Measurements from ENCODE around the gene TNFAIP8. TPM values are rescaled to one million over a fixed set of nuclear protein-coding genes. Genes with fewer than 3 reads are reported as not detected.
A peak's percentile ranks its signal among the peaks of the same experiment; 100 is the strongest.

TNFAIP8 gene
- total RNA-seq, 1 donor from 2014 or later = 34.4 TPM

DNA sequence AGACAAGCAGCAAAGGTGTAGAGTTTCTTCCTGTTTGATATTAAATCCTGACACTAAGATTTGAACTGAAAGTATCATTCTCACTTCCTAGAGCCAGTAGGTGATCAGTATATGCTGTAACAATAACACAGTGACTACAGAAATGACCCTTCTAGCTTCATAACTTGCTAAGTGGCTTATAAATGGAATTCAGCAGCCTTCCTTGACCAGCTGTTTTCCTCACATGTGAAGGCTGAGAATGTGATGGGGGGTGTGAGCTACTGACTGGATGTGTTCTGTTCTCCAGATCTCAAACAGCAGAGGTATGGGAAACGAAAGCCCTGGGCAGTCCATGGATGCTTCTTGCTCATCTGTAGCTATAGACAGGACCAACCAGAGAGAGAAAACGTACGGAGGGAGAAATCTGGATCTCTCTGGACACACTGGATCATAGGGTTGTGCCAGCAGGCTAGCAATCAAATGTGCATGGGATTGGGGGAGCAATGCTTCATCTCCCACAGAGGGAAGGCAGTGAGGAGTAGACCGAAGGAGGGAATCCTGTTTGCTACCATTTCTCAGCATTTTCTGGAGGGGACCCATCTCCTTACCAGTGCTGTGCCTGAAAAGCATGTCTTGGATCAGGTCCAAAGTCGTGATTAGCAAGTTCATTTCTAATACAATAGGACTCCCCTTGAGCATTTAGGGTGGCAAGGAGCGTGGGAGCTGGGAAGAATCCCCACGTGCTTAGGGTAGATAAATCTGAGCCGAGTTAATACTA lies 39.4 kb downstream of the TNFAIP8 start:
- Histone ChIP-seq H3K9me3 (no peaks in the 10 kb centered on the region), H3K4me3 (no peak overlapping the region), H3K36me3 (no peaks in the 10 kb centered on the region), H3K4me1 (peaks cover 57% of the 10 kb centered on the region), H3K27ac (no peak overlapping the region), H3K27me3 (no peaks in the 10 kb centered on the region)
- no peak for TF ChIP-seq POLR2AphosphoS5 (IDR thresholded peaks at IDR 0.05; ENCODE audit: insufficient read depth in 1 of 2, low read depth in 1 of 2)
- TF ChIP-seq POLR2A (IDR thresholded peaks at IDR 0.05) = no peak
- TF ChIP-seq, protein P1, sequence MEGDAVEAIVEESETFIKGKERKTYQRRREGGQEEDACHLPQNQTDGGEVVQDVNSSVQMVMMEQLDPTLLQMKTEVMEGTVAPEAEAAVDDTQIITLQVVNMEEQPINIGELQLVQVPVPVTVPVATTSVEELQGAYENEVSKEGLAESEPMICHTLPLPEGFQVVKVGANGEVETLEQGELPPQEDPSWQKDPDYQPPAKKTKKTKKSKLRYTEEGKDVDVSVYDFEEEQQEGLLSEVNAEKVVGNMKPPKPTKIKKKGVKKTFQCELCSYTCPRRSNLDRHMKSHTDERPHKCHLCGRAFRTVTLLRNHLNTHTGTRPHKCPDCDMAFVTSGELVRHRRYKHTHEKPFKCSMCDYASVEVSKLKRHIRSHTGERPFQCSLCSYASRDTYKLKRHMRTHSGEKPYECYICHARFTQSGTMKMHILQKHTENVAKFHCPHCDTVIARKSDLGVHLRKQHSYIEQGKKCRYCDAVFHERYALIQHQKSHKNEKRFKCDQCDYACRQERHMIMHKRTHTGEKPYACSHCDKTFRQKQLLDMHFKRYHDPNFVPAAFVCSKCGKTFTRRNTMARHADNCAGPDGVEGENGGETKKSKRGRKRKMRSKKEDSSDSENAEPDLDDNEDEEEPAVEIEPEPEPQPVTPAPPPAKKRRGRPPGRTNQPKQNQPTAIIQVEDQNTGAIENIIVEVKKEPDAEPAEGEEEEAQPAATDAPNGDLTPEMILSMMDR (IDR thresholded peaks at IDR 0.05) = no peak
- no peak for DNase-seq (ENCODE audit: extremely low spot score in 2 of 2)
- intact Hi-C loops (cut with DNase I) = no loop called here

DNA sequence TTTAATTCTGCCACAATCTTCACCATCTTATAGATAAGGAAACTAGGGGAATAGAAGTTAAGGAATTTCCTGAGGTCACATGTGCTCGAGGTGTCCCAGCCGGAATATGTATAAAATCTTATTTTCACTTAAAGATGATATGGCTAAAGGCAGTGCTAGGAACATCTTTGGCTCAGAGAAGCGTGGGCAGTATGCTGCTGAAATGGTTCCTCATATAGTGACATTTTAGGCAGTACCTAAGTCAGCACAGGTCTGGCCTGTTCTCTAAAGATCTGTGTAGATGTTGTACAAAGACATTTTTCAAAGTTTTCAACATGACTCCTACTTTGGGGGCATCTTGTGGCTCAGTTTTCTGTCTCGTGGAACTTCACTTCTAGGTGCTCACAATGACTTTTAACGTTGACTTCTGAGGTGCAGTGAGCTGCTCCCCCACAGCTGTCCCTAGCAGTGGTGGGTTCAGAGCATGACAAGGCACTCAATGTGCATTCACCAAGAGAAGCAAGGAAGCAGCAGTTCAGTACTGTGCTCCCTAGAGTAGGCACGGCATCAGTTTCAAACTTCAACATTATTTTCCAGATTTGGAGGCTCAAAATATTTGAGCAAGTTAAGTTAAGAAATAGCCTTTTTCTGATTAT lies 40.3 kb downstream of the TNFAIP8 start:
- Histone ChIP-seq H3K4me3 (no peak overlapping the region), H3K36me3 (no peaks in the 10 kb centered on the region), H3K27ac (no peak overlapping the region), H3K27me3 (no peaks in the 10 kb centered on the region), H3K4me1 (peaks cover 50% of the 10 kb centered on the region), H3K9me3 (no peaks in the 10 kb centered on the region)
- intact Hi-C loops (cut with DNase I) = no loop called here
- DNase-seq (ENCODE audit: extremely low spot score in 2 of 2) = no peak
- TF ChIP-seq, protein P1 (IDR thresholded peaks at IDR 0.05) = no peak
- TF ChIP-seq POLR2A (IDR thresholded peaks at IDR 0.05) (no peak), POLR2AphosphoS5 (IDR thresholded peaks at IDR 0.05; ENCODE audit: insufficient read depth in 1 of 2, low read depth in 1 of 2) (no peak)

DNA sequence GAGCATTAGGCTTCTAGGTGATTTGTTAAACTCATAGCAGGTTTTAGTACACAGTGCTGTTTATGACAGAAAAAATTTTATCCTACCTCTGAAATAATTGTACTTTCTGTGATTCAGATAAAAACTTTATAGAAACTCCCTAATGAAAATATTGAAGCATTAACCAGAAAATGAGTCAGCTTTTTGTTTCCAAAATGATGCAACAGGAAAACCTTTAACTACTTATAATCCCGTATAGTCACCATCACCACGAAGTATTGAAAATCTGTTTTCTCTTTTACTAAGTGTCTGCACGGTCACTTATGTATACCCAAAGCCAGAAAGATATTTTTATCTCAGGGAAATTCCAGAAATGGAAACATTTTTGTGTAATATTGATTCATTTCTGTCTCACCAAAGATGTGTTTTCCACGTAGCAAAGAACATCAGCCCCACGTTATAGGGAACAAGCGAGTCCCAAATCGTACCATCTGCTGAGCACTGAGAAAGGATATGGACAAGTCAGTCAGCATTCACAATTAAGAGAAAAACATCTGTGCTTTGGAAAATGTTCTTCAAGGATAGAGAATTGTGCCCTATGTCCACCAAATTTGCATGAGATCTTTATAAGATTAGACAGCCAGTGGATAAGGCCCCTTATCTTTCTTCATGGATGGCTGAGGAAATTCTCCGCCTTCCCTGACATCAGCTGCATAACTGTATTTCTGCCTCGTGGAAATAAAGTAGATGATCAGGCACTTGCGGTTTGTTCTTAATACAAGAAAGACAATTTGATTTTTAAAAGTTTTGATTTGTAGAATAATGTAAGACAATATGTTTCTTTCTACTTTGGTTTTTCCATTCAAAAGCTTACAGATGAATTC lies 41.9 kb downstream of the TNFAIP8 start:
- TF ChIP-seq, protein P1 (IDR thresholded peaks at IDR 0.05) = no peak
- TF ChIP-seq POLR2AphosphoS5 (IDR thresholded peaks at IDR 0.05; ENCODE audit: insufficient read depth in 1 of 2, low read depth in 1 of 2) = peak in 1 of 2 donors; percentile 46
- no peak for DNase-seq (ENCODE audit: extremely low spot score in 2 of 2)
- Histone ChIP-seq H3K27me3 (no peaks in the 10 kb centered on the region), H3K27ac (peak overlapping the region; percentile 36), H3K4me3 (no peak overlapping the region), H3K36me3 (no peaks in the 10 kb centered on the region), H3K4me1 (peaks cover 50% of the 10 kb centered on the region), H3K9me3 (no peaks in the 10 kb centered on the region)
- intact Hi-C loops (cut with DNase I) = no loop called here

DNA sequence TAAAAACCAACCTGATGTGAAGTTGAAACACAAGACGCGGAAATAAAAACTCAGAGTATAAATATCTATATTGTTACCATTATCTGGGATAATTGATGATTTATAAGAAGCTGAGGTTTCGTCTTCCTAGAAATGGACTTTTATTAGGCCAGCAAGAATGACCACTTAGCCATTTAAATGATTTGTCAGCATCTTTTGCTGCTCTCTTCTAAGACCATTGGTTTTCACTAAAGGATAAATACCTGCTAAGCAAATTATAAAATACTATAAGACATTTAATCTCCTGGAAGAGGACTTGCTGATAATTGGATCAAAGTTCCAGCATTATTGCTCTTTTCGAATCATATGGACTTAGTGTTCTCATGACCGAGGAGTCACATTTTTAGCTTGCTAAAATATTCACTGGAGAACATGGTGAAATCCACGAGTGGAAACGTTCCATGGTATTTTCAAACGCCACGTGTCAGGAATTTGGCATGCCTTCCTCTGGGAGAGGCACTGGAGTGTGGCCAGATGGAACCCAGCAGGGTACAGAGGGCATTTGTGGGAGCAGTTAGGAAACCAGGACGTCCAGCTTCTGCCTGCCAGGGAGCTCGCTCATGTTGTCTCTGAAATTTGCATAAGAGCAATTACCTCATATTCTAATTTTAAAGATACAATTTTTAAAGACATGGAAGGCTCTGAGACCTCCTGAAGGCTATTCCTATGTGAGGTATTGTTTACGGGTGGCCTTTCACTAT lies 43.1 kb downstream of the TNFAIP8 start:
- no peak for DNase-seq (ENCODE audit: extremely low spot score in 2 of 2)

DNA sequence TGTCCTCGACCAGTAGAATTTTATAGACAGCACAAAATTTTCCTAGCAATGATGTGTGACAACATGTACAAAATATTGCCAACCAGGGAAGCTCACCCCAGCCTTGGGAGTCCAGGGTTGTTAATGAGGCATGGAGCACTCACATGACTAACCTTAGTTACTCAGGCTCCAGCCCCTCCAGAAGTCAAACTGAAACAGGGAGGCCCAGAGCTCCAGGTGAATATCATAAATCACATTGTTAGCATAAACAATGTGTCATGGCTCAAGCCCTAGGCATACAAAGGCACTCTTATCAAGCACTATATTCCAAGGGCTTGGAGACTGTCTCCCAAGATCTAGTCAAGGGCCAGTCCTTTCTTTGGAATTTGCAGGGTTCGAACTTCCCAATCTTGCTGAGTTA lies 44.4 kb downstream of the TNFAIP8 start:
- Histone ChIP-seq H3K36me3 (no peaks in the 10 kb centered on the region), H3K4me1 (peaks cover 34% of the 10 kb centered on the region), H3K27ac (no peak overlapping the region), H3K4me3 (no peak overlapping the region), H3K9me3 (no peaks in the 10 kb centered on the region), H3K27me3 (no peaks in the 10 kb centered on the region)
- TF ChIP-seq, protein P1 (IDR thresholded peaks at IDR 0.05) = no peak
- TF ChIP-seq POLR2A (IDR thresholded peaks at IDR 0.05) (no peak), POLR2AphosphoS5 (IDR thresholded peaks at IDR 0.05; ENCODE audit: insufficient read depth in 1 of 2, low read depth in 1 of 2) (no peak)
- DNase-seq (ENCODE audit: extremely low spot score in 2 of 2) = no peak
- intact Hi-C loops (cut with DNase I) = no loop called here

More for the DNA sequence above, 43.1 kb downstream of the TNFAIP8 start:
- peaks cover 43% of the 10 kb centered on the region for H3K4me1 ChIP-seq
- no peaks in the 10 kb centered on the region for H3K9me3 ChIP-seq
- no peaks in the 10 kb centered on the region for H3K36me3 ChIP-seq
- no peak for TF ChIP-seq POLR2A (IDR thresholded peaks at IDR 0.05)
- TF ChIP-seq POLR2AphosphoS5 (IDR thresholded peaks at IDR 0.05; ENCODE audit: insufficient read depth in 1 of 2, low read depth in 1 of 2) = peak; percentile 13 to 36
- H3K27ac ChIP-seq = peak overlapping the region; percentile 36
- H3K27me3 ChIP-seq = no peaks in the 10 kb centered on the region
- H3K4me3 ChIP-seq = no peak overlapping the region
- intact Hi-C loops (cut with DNase I) = no loop called here

Measured in vagina (tissue), 2 donors.